HG03025 (cell line): Measurements from ENCODE around the gene FCGR3B.
A peak's percentile ranks its signal among the peaks of the same experiment; 100 is the strongest.
"Not testable (repeated sequence)": the region's sequence is repeated elsewhere in the genome, so short reads cannot be mapped to it uniquely, and the experiment has no call there.

Experiments used
- ATAC-seq: cut with Tn5 transposase; IDR thresholded peaks from one replicate; pipeline ENCODE4 v1.9.1; 2021; ENCODE audit warnings: mild to moderate bottlenecking, moderate library complexity; ENCODE audit not compliant: unreplicated experiment, low FRiP score

FCGR3B gene

GRCh38 chr1:161631076-161631475 is at the start of gene FCGR3B:
FCGR3B (minus strand) TSS chr1:161631176; CDS start chr1:161631094, 82 bp downstream.
- ATAC-seq = no peak

DNA sequence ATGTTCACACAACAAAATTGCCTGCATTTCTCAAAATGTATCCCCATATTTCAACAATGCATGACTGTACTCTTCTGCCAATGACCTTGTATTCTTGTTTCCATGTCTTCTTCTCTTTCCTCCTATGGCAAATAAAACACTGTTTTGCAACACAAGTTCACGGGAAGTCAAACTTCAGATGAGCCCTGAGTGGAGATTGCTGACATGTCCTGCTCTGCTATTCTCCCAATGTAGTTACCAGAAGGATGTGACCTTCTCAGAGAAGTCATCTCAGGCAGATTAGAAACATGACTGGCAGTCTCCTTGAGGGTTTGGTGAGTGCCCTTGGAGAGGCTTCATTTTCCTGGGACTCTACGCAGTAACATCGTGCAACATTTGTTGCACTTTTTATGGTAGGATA is 47.5 kb upstream of the FCGR3B start:
- ATAC-seq = no peak

GRCh38 chr1:161676958-161677689 is 46.1 kb upstream of the FCGR3B start:
- ATAC-seq = no peak

DNA sequence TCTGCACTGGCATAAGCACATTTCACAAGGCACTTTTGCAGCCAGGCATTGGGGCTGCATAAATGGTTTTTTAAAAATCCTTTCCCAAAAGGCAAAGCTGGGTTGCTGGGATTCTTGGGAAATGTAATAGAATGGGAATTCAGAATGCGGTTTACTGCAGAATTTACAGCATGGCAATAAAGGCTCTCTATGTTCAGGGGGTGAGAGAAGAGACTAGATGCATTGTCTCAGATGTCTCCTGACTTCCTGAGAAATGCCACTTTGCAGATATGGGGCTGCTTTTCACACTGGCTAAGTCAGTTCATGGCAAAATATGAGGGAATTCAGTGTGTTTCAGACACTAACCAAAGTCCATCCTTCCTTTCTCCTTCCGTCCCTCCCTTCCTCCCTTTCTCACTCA is 45.5 kb upstream of the FCGR3B start:
- no peak for ATAC-seq

GRCh38 chr1:161674908-161675307 is 43.9 kb upstream of the FCGR3B start:
- ATAC-seq = not testable (repeated sequence)

- ATAC-seq = not testable (repeated sequence)
Observed at GRCh38 chr1:161674447-161674846, 43.5 kb upstream of the FCGR3B start.

DNA sequence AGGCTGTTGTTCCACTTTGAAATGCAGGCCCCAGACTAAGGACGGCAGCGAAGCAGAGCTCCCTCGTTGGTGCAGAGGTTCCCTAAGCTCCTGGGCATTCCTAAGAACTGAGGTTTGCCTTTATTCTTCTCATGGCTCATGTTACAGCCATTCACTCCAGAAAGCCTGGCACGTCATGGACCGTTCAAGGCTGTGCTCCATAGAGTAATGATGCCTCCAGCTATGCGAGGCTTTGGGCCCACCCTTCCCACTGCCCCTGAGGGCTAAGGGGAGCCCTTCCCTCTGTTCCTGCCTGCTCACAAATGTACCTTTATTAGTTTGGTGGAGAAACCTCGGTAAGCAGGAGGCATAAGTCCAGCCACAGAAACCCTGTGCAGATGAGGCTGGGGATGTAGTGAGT is 42.5 kb upstream of the FCGR3B start:
- ATAC-seq = not testable (repeated sequence)

GRCh38 chr1:161671045-161672020 is 40.4 kb upstream of the FCGR3B start:
- ATAC-seq = not testable (repeated sequence)

DNA sequence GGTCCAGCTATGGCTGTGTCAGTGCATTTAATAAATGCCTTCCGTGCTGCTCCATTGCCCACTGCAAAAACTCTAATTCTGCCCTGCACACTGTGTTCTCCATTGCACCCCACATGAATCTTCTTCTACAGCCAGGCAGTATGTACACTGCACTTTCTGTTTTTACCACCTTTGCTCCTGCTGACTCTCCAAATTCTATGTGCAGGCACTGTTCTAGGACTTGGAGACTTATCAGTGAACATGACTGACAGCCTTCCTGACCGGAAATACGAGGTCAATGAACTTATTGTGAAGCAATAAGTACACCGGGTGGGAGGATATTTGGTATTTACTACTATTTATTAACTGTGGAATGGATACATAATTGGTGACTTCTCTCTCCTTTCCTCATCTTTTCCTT is 33.7 kb upstream of the FCGR3B start:
- ATAC-seq = not testable (repeated sequence)

DNA sequence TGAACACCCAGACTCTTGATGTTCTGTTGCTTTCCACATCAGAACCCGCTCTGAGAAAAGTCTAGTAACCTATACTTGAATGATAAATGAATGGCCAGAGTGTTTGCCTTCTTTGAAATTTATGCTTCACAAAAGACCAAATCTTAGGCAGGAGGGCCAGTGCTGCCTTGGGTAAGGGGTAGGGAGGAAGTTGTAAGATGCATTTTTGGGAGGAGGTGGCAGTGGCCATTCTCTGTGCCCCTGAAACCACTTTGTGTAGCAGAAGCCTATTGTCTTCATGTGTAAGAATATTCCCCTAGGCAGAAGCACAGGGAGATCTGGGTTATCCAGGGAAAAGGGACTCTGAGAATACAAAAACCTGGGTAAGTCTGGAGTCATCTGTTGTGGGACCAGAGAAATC is 32.6 kb upstream of the FCGR3B start:
- peak; percentile 26 for ATAC-seq

DNA sequence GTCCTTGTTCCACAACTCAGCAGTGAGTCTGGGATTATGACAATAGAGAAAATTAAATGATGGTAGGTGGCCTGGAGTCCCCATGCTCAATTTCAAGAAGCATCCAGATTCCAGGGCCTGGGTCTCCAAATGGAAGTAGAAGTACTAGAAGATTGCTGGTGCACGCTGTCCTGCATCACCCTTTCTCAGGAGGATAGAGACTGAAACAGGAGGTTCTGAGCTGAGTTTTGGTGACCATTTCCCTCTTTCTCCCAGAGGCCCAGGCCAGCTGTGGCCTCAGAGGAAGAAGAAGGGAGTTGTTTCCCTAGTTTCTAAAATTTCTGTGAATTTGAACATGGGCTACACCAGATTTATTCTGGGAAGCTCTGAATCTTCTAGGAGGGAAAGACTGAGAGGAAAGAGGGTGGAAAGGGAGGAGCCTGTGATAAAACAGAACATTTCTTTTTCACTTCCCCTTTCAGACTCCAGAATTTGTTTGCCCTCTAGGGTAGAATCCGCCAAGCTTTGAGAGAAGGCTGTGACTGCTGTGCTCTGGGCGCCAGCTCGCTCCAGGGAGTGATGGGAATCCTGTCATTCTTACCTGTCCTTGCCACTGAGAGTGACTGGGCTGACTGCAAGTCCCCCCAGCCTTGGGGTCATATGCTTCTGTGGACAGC is 31.8 kb upstream of the FCGR3B start, which contains the start of gene FCGR2B:
Gene FCGR2B (plus strand): TSS at position 460 of the 656 bp plus-strand sequence. CDS start 99 bp downstream, at position 559.
- peak; percentile 51 for ATAC-seq

GRCh38 chr1:161661660-161662311 is 30.8 kb upstream of the FCGR3B start:
- not testable (repeated sequence) for ATAC-seq

DNA sequence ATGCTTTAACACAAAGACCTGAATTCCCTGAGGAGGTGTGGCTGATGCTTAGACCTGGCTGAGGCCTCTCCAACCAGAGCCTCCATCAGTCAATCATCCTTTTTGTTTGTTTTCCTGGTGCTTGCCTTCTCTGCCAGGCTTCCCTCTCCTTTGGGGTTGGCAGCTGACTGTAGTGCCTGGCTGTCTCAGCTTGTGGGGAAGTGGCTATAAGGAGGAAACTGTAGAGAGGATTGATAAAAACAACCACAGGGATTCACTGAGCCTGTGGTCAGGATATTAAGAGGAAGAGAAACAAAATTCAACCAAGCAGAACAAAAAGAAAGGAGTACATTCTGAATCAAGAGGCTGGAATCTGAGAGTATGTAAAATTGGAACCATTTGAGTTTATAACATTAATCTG is 27.5 kb upstream of the FCGR3B start:
- ATAC-seq = not testable (repeated sequence)

- ATAC-seq = not testable (repeated sequence)
Observed at GRCh38 chr1:161653971-161654370, 23.0 kb upstream of the FCGR3B start.

DNA sequence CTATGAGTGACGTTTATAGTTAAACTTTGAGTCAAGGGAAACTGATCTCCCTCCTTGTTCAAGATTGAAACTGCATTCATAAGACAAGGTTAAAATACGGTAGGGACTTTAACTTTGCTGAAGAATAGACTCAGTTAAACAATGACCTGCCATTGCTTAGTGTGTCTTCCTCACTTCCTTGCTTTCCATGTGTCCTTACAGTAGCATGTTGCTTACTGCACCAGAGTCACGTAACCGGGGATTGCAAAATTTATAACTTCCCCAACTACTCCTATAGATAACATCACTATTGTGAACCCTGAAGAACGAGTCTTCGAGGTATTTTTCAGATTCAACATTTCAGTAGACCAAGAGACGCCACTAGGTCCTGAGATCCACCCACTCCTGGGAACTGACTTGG is 22.6 kb upstream of the FCGR3B start:
- ATAC-seq = not testable (repeated sequence)

GRCh38 chr1:161647507-161648360 is 16.8 kb upstream of the FCGR3B start:
- ATAC-seq = not testable (repeated sequence)

DNA sequence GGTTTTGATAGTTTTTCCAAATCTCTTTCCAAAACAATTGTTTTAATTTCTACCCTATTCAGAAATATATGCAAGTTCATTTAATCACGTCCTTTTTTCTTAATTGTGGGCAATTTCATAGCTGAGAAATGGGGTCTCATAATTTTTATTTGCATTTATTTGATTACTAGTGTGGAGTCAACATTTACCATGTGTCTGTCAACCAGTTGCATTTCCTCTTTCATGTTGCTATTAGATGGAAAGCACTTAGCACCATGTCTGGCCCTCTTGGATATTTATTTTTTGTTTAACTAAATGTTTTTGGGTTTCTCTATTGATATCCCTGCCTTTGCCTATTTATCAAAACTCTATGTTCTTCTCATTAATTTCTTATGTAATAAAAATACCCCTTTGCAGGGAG is 13.9 kb upstream of the FCGR3B start:
- ATAC-seq = not testable (repeated sequence)

DNA sequence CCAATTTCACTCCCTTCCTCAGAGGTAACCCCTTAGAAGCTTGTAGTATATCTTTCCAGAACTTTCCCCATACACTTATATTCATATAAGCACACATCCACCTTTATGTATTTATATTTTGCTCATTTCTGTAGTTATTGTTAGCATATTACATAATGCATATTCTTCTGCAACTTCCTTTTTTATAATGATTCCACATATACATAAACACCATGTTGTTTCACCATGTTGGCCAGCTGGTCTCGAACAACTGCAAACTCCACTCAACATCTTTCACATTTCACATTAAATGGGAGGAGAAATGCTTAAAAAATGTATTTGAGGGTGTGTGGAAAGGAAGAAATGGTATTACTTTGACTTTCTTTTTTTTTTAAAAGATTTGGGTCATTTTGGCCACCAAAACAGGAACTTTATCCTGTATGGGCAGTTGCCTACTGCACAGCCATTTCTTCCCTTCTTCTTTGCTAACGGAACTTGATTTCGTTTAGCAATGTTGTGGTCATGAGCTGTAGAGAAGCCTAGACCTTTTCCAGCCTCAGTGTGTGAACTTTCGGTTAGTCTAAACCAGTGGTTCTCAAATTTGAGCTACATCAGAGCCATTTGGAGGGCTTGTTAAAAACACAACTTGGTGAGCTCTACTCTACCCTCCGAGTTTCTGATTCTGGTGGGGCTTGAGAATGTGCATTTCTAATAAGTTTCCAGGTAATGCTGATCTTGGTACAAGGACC is 12.7 kb upstream of the FCGR3B start:
- not testable (repeated sequence) for ATAC-seq

DNA sequence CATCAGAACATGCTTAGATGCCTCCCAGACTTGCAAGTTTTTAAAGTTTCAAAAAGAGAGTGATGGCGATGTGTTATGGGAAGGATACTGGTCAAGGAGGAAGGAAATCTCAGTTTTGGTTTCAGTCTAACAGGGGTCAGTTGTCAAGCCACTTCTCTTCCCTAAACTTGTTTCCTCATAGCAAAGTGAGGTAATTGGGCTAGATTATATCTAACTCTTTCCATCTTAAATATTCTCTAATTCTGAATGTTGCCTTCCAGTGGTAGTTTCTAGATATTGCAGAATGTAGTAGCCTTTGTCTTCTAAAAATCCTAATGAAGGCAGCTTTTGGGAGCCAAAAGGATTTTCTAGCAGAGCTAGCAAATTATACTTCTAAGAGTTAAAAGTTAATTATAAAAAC is 11.7 kb upstream of the FCGR3B start:
- ATAC-seq = not testable (repeated sequence)
